Ammon's horn (tissue), 1 donor: ENCODE data around the gene XRCC5.
"Not testable (repeated sequence)": the region's sequence is repeated elsewhere in the genome, so short reads cannot be mapped to it uniquely, and the experiment has no call there.

Source experiments
- DNase-seq: peaks from one replicate; pipeline ENCODE4 v3.0.0-alpha.2; 2016; ENCODE audit warnings: low spot score

XRCC5 gene

GRCh38 chr2:216118474-216118873, 9.3 kb downstream of the XRCC5 start:
- no peak for DNase-seq

DNA sequence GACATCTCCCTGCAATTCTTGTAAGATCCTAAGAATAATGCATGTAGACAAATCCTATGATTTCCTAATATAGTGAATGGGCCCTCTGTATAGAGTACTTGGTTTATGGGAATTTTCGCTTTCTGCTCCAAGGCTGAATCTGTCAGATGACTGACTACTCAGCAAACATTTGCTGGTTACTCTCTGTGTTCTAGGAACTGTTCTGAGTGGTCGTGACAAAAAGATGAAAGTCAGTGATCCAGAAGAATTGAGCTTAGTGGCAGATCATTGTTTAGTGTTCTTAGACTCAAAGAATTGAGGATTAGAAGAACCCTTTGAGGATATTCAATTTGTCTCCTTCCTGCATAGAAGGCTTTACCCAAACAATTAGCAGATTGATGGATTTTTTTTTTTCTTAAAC, 10.0 kb downstream of the XRCC5 start:
- DNase-seq = no peak

GRCh38 chr2:216119986-216120385, 10.8 kb downstream of the XRCC5 start:
- DNase-seq = no peak

DNA sequence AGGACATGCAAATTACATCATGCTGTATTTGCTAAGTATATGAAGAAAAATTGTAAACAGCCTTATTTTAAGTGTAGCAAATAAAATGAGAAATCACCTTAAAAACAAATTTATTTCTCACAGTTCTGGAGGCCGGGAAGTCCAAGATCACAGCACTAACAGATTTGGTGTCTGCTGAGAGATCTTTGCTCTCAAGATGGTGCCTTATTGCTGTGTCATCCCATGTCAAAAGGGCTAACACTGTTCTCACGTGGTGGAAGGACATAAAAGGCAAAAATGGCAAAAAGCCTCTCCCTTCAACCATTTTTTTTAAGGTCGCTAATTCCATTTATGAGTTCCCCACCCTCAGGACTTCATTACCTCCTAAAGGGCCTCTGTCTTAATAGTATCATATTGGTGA, 12.1 kb downstream of the XRCC5 start:
- DNase-seq = no peak

DNA sequence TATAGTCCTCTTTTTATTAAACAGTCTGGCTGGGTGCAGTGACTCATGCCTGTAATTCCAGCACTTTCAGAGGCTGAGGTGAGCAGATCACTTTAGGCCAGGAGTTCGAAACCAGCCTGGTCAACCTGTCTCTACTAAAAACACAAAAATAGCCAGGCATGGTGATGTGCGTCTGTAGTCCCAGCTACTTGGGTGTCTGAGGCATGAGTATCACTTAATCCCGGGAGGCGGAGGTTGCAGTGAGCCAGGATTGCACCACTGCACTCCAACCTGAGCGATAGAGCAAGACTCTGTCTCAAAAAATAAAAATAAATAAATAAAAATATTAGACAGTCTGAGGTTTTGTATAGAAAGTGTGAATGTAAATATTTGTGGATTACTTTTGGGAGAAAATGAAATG, 17.8 kb downstream of the XRCC5 start:
- no peak for DNase-seq

GRCh38 chr2:216130346-216130971, 21.3 kb downstream of the XRCC5 start:
- peak; percentile 33 for DNase-seq

DNA sequence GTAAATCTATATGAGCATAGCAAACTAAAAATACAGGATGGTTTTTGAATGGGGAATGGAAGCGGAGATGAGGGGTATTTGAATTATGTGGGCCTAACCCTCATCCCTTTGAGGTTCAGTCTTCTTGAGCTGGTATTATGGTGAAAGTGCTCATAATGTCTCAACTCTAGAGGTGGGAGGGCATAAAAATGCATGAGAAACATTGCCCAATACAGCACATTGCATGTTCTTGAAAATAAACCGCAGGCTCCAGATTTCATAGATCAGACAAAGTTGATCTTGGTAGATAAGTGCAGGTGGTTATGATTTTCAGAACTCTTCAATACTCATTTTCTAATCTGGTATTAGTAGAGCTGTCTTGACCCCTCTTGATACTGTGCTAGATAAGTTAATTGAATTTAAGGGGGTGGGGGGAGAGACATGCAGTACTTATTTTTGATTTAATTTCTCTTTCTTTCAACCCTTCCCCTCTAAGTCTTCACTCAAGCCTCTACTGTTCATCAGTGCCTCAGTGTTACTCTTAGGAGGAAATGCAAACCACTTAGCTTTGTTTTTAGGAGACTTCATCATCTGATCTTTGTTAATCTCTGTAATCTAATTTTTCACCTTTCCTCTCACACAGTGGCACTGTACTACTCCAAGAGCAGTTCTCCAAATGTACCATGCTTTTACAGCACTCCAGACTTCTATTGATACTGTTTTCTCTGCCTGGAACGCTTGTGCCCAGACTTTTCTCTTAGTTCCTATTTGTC, 22.2 kb downstream of the XRCC5 start:
- DNase-seq = no peak

DNA sequence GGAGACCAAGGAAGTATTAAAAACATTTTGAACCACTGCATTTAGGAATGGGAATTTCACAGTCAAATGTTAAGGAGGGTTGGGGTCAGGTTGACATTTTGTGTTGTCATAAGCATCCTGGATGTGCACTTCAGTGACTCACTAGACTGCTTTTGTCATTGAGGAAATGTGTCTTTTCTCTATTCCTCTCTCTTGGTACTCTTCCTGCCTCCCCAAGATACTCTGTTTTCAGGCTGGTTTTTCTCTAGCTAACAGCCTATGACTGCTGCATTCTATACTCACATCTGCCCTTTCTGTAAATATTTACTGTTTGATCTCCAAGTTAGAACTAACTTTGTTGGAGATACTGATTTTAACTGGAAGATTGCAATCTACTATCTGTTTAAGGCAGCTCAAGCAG, 23.4 kb downstream of the XRCC5 start:
- no peak for DNase-seq

GRCh38 chr2:216133397-216133796, 24.2 kb downstream of the XRCC5 start:
- no peak for DNase-seq

DNA sequence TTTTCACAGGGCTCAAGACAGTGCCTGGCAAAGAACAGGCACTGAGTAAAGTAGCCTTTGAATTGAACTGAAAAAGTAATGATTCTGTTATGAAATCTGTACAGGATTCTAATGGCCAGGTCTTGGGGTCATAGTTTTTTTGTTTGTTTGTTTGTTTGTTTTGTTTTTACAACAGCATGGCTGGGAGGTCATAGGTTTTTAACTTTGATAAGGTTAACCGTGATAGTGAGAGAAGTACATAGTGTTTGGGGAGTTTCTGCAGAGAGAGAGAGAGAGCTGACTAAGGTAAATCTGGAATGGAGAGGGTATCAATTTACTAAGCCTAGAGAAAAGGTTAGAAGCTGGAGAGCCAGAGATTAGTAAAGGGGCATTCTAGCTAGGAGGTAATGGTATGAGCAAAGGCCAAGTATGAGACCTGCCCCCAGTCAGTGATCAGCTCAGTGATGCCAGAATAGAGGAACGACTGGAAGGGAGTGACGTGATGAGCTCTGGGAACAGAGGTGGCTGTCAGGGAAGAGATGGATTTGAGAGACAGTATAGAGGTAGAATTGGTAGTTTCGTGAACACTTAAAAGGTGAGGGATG, 25.9 kb downstream of the XRCC5 start:
- DNase-seq = no peak

- no peak for DNase-seq
These were observed 30.7 kb downstream of the XRCC5 start for GRCh38 chr2:216139884-216140283.

- DNase-seq = not testable (repeated sequence)
These were observed 32.4 kb downstream of the XRCC5 start for GRCh38 chr2:216141516-216141915.

- DNase-seq = no peak
These were observed 33.4 kb downstream of the XRCC5 start for GRCh38 chr2:216142540-216142939.

GRCh38 chr2:216144372-216144771, 35.2 kb downstream of the XRCC5 start:
- no peak for DNase-seq

DNA sequence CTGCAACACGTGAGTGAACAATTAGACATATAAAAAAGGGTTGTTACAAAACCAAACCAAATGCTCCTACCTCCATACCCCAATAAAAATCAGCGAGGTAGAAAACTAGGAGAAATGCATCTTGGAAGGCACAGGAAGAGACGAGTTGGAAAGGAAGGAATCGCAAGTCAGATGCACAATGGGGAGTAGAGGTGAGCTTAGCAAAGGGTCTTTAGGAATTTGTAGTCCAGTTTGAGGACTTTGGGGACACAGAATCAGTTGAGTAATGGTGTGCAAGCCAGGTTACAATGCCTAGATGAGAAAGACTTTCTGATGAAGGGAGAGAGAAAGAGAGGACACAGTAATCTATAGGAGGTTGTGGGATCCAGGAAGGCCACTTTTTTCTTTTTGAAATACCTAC, 35.7 kb downstream of the XRCC5 start:
- no peak for DNase-seq

DNA sequence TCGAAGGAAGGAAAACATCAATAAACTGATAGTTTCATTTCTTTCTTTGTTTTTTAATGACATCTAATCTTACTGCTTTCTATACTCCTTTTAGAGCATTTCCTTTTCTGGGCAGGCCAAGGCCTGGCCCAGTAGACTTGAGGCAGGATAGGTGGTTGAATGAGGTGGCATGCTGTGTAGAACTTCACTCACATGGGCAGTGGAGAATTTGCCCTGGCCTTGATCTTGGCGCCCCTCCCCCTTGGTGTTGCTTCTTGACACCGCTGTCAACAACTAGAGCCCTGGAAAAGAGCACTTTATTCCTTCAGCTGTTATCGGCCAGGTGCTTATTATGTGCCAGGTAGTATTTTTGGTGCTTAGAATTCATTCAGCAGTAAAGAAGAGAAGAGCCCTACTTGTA, 37.4 kb downstream of the XRCC5 start:
- no peak for DNase-seq

GRCh38 chr2:216147172-216148131, 38.3 kb downstream of the XRCC5 start:
- no peak for DNase-seq

DNA sequence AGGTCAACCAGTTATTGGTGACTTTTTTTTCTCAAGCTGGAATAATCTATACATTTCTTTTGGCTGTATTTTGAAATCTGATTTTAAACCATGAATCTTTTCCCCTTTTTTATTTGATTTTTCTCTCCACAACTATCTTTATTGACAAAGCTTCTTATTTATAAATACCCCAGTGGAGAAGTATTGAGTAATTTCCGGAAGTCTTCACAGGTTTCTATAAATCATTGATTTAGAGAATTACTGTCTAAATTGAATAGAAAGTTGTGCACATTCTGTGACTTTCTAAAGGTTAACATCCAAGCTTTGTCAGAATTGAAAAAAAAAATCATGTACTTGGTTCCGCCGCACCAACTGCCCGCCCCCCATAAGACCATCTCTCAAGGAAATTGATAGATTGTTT, 39.8 kb downstream of the XRCC5 start:
- no peak for DNase-seq

- DNase-seq = no peak
These were observed 40.6 kb downstream of the XRCC5 start for GRCh38 chr2:216149741-216150140.

- DNase-seq = no peak
These were observed 42.3 kb downstream of the XRCC5 start for GRCh38 chr2:216151313-216152025.

- DNase-seq = no peak
These were observed 46.8 kb downstream of the XRCC5 start for GRCh38 chr2:216155954-216156353.

GRCh38 chr2:216156822-216157221, 47.7 kb downstream of the XRCC5 start:
- DNase-seq = no peak
